ENCODE measurements around the gene PDHX. TPM values are rescaled to one million over a fixed set of nuclear protein-coding genes. Genes with fewer than 3 reads are reported as not detected.
"Not testable (repeated sequence)": the region's sequence is repeated elsewhere in the genome, so short reads cannot be mapped to it uniquely, and the experiment has no call there.

The PDHX gene
- 10 to 100 TPM; 31.4 to 37.1 TPM for total RNA-seq

GRCh38 chr11:34916015-34916842 is at the start of gene PDHX, which contains the start of gene APIP:
Gene PDHX (plus strand): TSS chr11:34916618. CDS start chr11:34916656, 38 bp downstream.
Gene APIP (minus strand): TSS chr11:34916379. CDS start chr11:34916284, 95 bp downstream.
- peaks cover 16% of the 10 kb centered on the region for H3K36me3 Mint-ChIP-seq
- peak; percentile 96 for DNase-seq
- POLR2A ChIA-PET = interaction anchor here (0.6 to 1.3 kb wide), 5 partner anchors 9 to 320 kb away, joined by 3 to 4 read pairs (median 3); no protein-coding TSS in a partner anchor
- H3K27me3 Mint-ChIP-seq = no peaks in the 10 kb centered on the region
- H3K4me3 Mint-ChIP-seq = peak within 1 kb of the TSS; percentile 94
- ATAC-seq (ENCODE audit: low read depth) = peak; percentile 95
- peaks cover 4% of the 10 kb centered on the region for H3K9me3 Mint-ChIP-seq
- peaks cover 25% of the 10 kb centered on the region for H3K4me1 Mint-ChIP-seq
- peak within 1 kb of the TSS; percentile 92 for H3K27ac Mint-ChIP-seq

GRCh38 chr11:34869425-34869824 is 47.0 kb upstream of the PDHX start:
- Mint-ChIP-seq H3K4me1 (no peaks in the 10 kb centered on the region), H3K27me3 (peaks cover 2% of the 10 kb centered on the region), H3K4me3 (no peak overlapping the region), H3K27ac (no peak overlapping the region), H3K9me3 (no peaks in the 10 kb centered on the region), H3K36me3 (no peaks in the 10 kb centered on the region)
- POLR2A ChIA-PET = interaction anchor here (0.6 kb wide), 1 partner anchor 535 kb away, joined by 4 read pairs; no protein-coding TSS in a partner anchor
- ATAC-seq (ENCODE audit: low read depth) = no peak
- DNase-seq = no peak

- DNase-seq = no peak
- Mint-ChIP-seq H3K27ac (no peak overlapping the region), H3K27me3 (no peaks in the 10 kb centered on the region), H3K36me3 (peaks cover 3% of the 10 kb centered on the region), H3K4me3 (no peak overlapping the region), H3K9me3 (no peaks in the 10 kb centered on the region), H3K4me1 (no peaks in the 10 kb centered on the region)
- no peak for ATAC-seq (ENCODE audit: low read depth)
- POLR2A ChIA-PET = no interaction called here
These were observed 45.7 kb upstream of the PDHX start for GRCh38 chr11:34870548-34871196.

- H3K27me3 Mint-ChIP-seq = no peaks in the 10 kb centered on the region
- DNase-seq (no peak), ATAC-seq (ENCODE audit: low read depth) (no peak)
- no peaks in the 10 kb centered on the region for H3K4me1 Mint-ChIP-seq
- H3K9me3 Mint-ChIP-seq = no peaks in the 10 kb centered on the region
- H3K4me3 Mint-ChIP-seq = no peak overlapping the region
- H3K36me3 Mint-ChIP-seq = peaks cover 3% of the 10 kb centered on the region
- POLR2A ChIA-PET = no interaction called here
- H3K27ac Mint-ChIP-seq = no peak overlapping the region
These were observed 42.2 kb upstream of the PDHX start for GRCh38 chr11:34874202-34874601.

- H3K27me3 Mint-ChIP-seq = no peaks in the 10 kb centered on the region
- H3K4me3 Mint-ChIP-seq = no peak overlapping the region
- ATAC-seq (ENCODE audit: low read depth) = no peak
- H3K9me3 Mint-ChIP-seq = no peaks in the 10 kb centered on the region
- POLR2A ChIA-PET = no interaction called here
- H3K4me1 Mint-ChIP-seq = no peaks in the 10 kb centered on the region
- no peak for DNase-seq
- peaks cover 12% of the 10 kb centered on the region for H3K36me3 Mint-ChIP-seq
- no peak overlapping the region for H3K27ac Mint-ChIP-seq
These were observed 38.9 kb upstream of the PDHX start for GRCh38 chr11:34877375-34877975.

GRCh38 chr11:34881900-34882299 is 34.5 kb upstream of the PDHX start:
- H3K36me3 Mint-ChIP-seq = peaks cover 18% of the 10 kb centered on the region
- H3K27ac Mint-ChIP-seq = no peak overlapping the region
- POLR2A ChIA-PET = no interaction called here
- no peaks in the 10 kb centered on the region for H3K4me1 Mint-ChIP-seq
- no peak for DNase-seq
- H3K27me3 Mint-ChIP-seq = no peaks in the 10 kb centered on the region
- ATAC-seq (ENCODE audit: low read depth) = no peak
- no peaks in the 10 kb centered on the region for H3K9me3 Mint-ChIP-seq
- no peak overlapping the region for H3K4me3 Mint-ChIP-seq

GRCh38 chr11:34886609-34887008 is 29.8 kb upstream of the PDHX start:
- H3K27ac Mint-ChIP-seq = no peak overlapping the region
- ATAC-seq (ENCODE audit: low read depth) = no peak

GRCh38 chr11:34887260-34887659 is 29.2 kb upstream of the PDHX start:
- Mint-ChIP-seq H3K4me1 (no peaks in the 10 kb centered on the region), H3K27ac (no peak overlapping the region), H3K27me3 (no peaks in the 10 kb centered on the region), H3K36me3 (peaks cover 11% of the 10 kb centered on the region), H3K9me3 (no peaks in the 10 kb centered on the region), H3K4me3 (no peak overlapping the region)
- no peak for DNase-seq
- POLR2A ChIA-PET = interaction anchor here (0.6 kb wide), 1 partner anchor 11 kb away, joined by 3 read pairs; no protein-coding TSS in a partner anchor
- ATAC-seq (ENCODE audit: low read depth) = no peak

More at GRCh38 chr11:34886609-34887008, 29.8 kb upstream of the PDHX start:
- DNase-seq = no peak
- H3K4me1 Mint-ChIP-seq = no peaks in the 10 kb centered on the region
- no peaks in the 10 kb centered on the region for H3K27me3 Mint-ChIP-seq
- H3K4me3 Mint-ChIP-seq = no peak overlapping the region
- H3K36me3 Mint-ChIP-seq = peaks cover 17% of the 10 kb centered on the region
- no peaks in the 10 kb centered on the region for H3K9me3 Mint-ChIP-seq
- POLR2A ChIA-PET = no interaction called here

GRCh38 chr11:34890089-34890488 is 26.3 kb upstream of the PDHX start:
- no peaks in the 10 kb centered on the region for H3K9me3 Mint-ChIP-seq
- peaks cover 3% of the 10 kb centered on the region for H3K36me3 Mint-ChIP-seq
- DNase-seq = no peak
- H3K27ac Mint-ChIP-seq = no peak overlapping the region
- H3K4me1 Mint-ChIP-seq = no peaks in the 10 kb centered on the region
- H3K27me3 Mint-ChIP-seq = no peaks in the 10 kb centered on the region
- no peak overlapping the region for H3K4me3 Mint-ChIP-seq
- POLR2A ChIA-PET = no interaction called here
- ATAC-seq (ENCODE audit: low read depth) = no peak

GRCh38 chr11:34890812-34891211 is 25.6 kb upstream of the PDHX start:
- Mint-ChIP-seq H3K27me3 (no peaks in the 10 kb centered on the region), H3K9me3 (no peaks in the 10 kb centered on the region), H3K36me3 (peaks cover 3% of the 10 kb centered on the region), H3K4me1 (no peaks in the 10 kb centered on the region), H3K27ac (no peak overlapping the region), H3K4me3 (no peak overlapping the region)
- POLR2A ChIA-PET = no interaction called here
- ATAC-seq (ENCODE audit: low read depth) = no peak
- no peak for DNase-seq

GRCh38 chr11:34891611-34892010 is 24.8 kb upstream of the PDHX start:
- ATAC-seq (ENCODE audit: low read depth) = no peak
- peaks cover 9% of the 10 kb centered on the region for H3K36me3 Mint-ChIP-seq
- H3K4me3 Mint-ChIP-seq = no peak overlapping the region
- H3K4me1 Mint-ChIP-seq = no peaks in the 10 kb centered on the region
- peaks cover 5% of the 10 kb centered on the region for H3K9me3 Mint-ChIP-seq
- DNase-seq = no peak
- H3K27me3 Mint-ChIP-seq = no peaks in the 10 kb centered on the region
- no peak overlapping the region for H3K27ac Mint-ChIP-seq
- POLR2A ChIA-PET = no interaction called here

- Mint-ChIP-seq H3K4me1 (no peaks in the 10 kb centered on the region), H3K27me3 (no peaks in the 10 kb centered on the region), H3K27ac (no peak overlapping the region), H3K9me3 (peaks cover 8% of the 10 kb centered on the region), H3K36me3 (peaks cover 12% of the 10 kb centered on the region), H3K4me3 (no peak overlapping the region)
- DNase-seq (no peak), ATAC-seq (ENCODE audit: low read depth) (no peak)
- POLR2A ChIA-PET = no interaction called here
These were observed 23.0 kb upstream of the PDHX start for GRCh38 chr11:34893416-34893815.

GRCh38 chr11:34896191-34896590 is 20.2 kb upstream of the PDHX start:
- POLR2A ChIA-PET; H3K27me3 Mint-ChIP-seq; DNase-seq; H3K27ac Mint-ChIP-seq; H3K4me1 Mint-ChIP-seq; H3K4me3 Mint-ChIP-seq; ATAC-seq (ENCODE audit: low read depth): not testable (repeated sequence)
- Mint-ChIP-seq H3K36me3 (peaks cover 25% of the 10 kb centered on the region), H3K9me3 (peaks cover 13% of the 10 kb centered on the region)
